Lower lobe of right lung (tissue), 2 donors: ENCODE data around the gene LILRB3. TPM values are rescaled to one million over a fixed set of nuclear protein-coding genes. Genes with fewer than 3 reads are reported as not detected.

Source experiments
- ATAC-seq, 2 donors: fragments of 200-7000 bp; cut with Tn5 transposase; one replicate each; pipeline ENCODE4 v1.9.1; 2020 to 2022; ENCODE audit warnings: mild to moderate bottlenecking in 2 of 2, moderate library complexity in 2 of 2
- DNase-seq: peaks from one replicate; pipeline ENCODE4 v3.0.0-alpha.2; 2020
- H3K27ac ChIP-seq: fragments of 200-600 bp; one replicate; pipeline ENCODE4 v1.8.0; 2022
- H3K27me3 ChIP-seq: fragments of 200-600 bp; one replicate; pipeline ENCODE4 v1.8.0; 2022; ENCODE audit warnings: low read depth
- H3K36me3 ChIP-seq: fragments of 200-600 bp; one replicate; pipeline ENCODE4 v1.8.0; 2022; ENCODE audit warnings: mild to moderate bottlenecking
- H3K4me1 ChIP-seq: fragments of 200-600 bp; one replicate; pipeline ENCODE4 v1.8.0; 2022
- H3K4me3 ChIP-seq: fragments of 200-600 bp; one replicate; pipeline ENCODE4 v1.8.0; 2022; ENCODE audit warnings: mild to moderate bottlenecking
- H3K9me3 ChIP-seq: fragments of 200-600 bp; one replicate; pipeline ENCODE4 v1.8.0; 2022
- intact Hi-C: fragments of 100-400 bp; cut with DNase I; formaldehyde crosslinking; loops from one replicate; pipeline ENCODE4 v1.11.0; 2022
- total RNA-seq: library from RNA; stranded (reverse); fragmentation: NEBNext Ultra II Directional; extraction: Animal tissue kit (Norgen Biotek cat#: 25700); gene quantifications from one replicate; pipeline ENCODE4 v1.2.1, GENCODE V29; 2021
- TF ChIP-seq, protein P1 (sequence below): fragments of 200-600 bp; IDR thresholded peaks from one replicate; pipeline ENCODE4 v1.8.0; 2022; ENCODE audit warnings: antibody characterized with exemption, mild to moderate bottlenecking
- donor health status: DM: no; HTN: yes; CAD: no; lungs with severe emphysema.

The LILRB3 gene
- total RNA-seq, 1 donor from 2014 or later, result 85.6 TPM

DNA sequence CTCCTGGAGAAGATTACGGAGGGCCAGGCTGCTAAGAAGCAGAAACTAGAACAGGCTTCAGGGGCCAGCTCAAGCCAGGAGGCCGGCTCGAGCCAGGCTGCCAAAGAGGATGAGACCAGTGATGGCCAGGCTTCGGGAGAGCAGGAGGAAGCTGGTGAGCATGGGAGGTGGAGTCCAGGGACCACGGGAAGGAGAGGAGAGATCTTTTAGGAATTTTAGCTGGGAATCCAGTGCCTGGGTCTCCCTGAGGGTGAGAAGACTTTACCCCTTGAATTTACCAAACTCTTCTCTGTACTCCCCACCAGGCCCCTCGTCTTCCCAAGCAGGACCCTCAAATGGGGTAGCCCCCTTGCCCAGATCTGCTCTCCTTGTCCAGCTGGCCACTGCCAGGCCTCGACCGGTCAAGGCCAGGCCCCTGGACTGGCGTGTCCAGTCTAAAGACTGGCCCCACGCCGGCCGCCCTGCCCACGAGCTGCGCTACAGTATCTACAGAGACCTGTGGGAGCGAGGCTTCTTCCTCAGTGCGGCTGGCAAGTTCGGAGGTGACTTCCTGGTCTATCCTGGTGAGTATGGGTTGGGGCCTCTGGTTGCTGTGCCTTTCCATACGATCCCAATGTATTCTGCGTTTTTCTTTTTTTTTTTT, 30.9 kb downstream of the LILRB3 start:
- intact Hi-C loops, result no loop called here
- no peak for DNase-seq
- TF ChIP-seq, protein P1, sequence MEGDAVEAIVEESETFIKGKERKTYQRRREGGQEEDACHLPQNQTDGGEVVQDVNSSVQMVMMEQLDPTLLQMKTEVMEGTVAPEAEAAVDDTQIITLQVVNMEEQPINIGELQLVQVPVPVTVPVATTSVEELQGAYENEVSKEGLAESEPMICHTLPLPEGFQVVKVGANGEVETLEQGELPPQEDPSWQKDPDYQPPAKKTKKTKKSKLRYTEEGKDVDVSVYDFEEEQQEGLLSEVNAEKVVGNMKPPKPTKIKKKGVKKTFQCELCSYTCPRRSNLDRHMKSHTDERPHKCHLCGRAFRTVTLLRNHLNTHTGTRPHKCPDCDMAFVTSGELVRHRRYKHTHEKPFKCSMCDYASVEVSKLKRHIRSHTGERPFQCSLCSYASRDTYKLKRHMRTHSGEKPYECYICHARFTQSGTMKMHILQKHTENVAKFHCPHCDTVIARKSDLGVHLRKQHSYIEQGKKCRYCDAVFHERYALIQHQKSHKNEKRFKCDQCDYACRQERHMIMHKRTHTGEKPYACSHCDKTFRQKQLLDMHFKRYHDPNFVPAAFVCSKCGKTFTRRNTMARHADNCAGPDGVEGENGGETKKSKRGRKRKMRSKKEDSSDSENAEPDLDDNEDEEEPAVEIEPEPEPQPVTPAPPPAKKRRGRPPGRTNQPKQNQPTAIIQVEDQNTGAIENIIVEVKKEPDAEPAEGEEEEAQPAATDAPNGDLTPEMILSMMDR, result no peak

DNA sequence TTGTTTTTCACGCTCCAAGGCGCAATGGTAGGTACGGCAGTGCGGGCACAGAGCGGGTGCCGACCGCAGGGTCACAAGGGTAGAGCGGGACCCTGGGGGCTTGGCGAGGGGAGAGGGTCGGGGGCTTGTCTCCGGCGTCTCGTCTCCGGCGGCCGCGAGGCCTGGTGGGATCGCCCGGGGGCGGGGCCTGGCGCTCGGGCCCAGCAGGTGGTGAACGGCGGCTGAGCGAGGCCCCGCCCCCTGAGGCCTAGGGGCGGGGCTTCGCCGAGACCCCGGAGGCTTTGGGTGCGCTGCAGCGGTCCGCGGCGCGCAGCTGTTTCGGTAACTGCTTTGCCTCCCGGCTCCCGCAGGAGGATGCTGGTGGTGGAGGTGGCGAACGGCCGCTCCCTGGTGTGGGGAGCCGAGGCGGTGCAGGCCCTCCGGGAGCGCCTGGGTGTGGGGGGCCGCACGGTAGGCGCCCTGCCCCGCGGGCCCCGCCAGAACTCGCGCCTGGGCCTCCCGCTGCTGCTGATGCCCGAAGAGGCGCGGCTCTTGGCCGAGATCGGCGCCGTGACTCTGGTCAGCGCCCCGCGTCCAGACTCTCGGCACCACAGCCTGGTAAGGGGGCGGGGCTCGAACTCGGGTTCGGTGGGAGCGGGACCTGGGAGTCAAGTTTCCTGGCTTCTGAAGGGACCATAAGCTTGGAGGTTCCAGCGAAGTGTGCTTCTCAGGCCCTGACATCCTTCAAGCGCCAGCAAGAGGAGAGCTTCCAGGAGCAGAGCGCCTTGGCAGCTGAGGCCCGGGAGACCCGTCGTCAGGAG, 31.6 kb downstream of the LILRB3 start, which contains the start of gene TSEN34:
Gene TSEN34 (plus strand): TSS at position 298 of the 800 bp plus-strand sequence. CDS start 57 bp downstream, at position 355.
- Histone ChIP-seq H3K4me1 (peaks cover 20% of the 10 kb centered on the region), H3K4me3 (peak within 1 kb of the TSS; percentile 94), H3K9me3 (no peaks in the 10 kb centered on the region), H3K36me3 (peaks cover 36% of the 10 kb centered on the region), H3K27me3 (no peaks in the 10 kb centered on the region), H3K27ac (peak within 1 kb of the TSS; percentile 92)
- DNase-seq, result peak; percentile 93
- TF ChIP-seq, protein P1, result no peak
- intact Hi-C loops, result no loop called here
- ATAC-seq, result peak; percentile 67 to 68

More for the DNA sequence above, 30.9 kb downstream of the LILRB3 start:
- H3K27ac ChIP-seq, result peak overlapping the region; percentile 92
- peaks cover 36% of the 10 kb centered on the region for H3K36me3 ChIP-seq
- no peak for ATAC-seq
- no peaks in the 10 kb centered on the region for H3K9me3 ChIP-seq
- peaks cover 20% of the 10 kb centered on the region for H3K4me1 ChIP-seq
- H3K27me3 ChIP-seq, result no peaks in the 10 kb centered on the region
- peak overlapping the region; percentile 94 for H3K4me3 ChIP-seq

DNA sequence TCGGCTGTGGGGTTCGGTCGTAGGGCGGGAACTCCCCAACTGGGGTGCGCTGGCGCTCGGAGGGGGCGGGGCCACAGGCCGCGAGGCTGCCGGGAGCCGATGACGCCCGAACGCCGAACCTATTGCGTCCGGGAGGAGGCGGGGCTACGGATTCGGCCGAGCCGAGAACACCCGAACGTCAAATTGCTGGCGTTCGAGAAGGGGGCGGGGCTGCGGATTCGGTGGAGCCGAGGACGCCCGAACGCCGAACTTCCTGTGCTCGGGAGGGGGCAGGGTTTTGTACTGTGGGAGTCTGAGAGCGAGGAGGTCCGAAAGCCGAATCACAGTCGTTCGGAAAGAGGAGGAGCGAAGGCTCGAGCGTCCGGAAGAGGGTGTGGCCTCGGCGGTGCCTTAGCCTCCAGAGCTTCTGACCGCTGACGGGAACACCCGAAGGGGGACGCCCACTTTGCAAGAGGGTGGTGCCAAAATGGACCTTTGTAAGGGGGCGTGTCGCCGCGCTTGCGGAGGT, 32.2 kb downstream of the LILRB3 start:
- intact Hi-C loops, result no loop called here
- Histone ChIP-seq H3K27ac (peak overlapping the region; percentile 92), H3K4me1 (peaks cover 20% of the 10 kb centered on the region), H3K27me3 (no peaks in the 10 kb centered on the region), H3K4me3 (peak overlapping the region; percentile 94), H3K9me3 (no peaks in the 10 kb centered on the region), H3K36me3 (peaks cover 35% of the 10 kb centered on the region)
- peak; percentile 99 for DNase-seq
- TF ChIP-seq, protein P1, result no peak
- ATAC-seq, result peak; percentile 82 to 87

DNA sequence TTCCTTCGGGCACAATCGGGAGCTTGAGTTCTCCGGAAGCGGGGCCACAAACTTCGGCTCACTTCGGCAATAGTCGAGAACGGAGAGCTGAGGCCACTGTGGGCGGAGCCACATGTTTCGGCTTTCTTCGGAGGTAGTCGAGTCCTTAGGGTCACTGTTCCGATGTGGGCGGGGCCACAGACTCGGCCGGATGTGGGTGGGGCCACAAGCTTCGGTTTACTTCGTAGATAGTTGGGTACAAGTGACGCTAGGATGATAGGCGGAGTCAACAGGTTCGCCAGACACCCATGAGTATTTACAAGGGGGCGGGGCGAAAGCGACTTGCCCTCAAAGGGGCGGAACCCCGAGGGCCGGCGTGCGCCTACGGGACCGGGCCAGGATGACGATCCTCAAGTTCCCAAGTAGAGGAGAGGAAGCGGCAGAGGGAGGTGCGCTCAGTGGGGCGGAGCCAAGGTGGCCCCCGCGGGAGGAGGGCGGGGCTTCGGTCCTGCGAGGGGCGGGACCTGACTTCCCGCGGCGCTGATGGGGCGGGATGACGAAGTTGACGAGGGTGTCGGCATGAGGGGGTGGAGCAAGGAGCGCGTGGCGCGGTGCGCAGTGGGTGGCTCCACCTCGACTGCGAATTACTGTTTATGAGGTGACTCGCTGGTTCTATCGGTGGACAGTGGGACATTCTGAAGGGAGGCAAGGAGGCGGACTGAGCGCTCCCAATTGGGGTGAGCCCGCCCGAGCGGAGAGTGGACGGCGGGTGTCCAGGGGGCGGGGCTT, 32.9 kb downstream of the LILRB3 start:
- no peaks in the 10 kb centered on the region for H3K9me3 ChIP-seq
- intact Hi-C loops, result no loop called here
- H3K27ac ChIP-seq, result peak overlapping the region; percentile 92
- H3K4me3 ChIP-seq, result peak overlapping the region; percentile 94
- H3K27me3 ChIP-seq, result no peaks in the 10 kb centered on the region
- DNase-seq (peak; percentile 100), ATAC-seq (peak; percentile 83 to 89)
- TF ChIP-seq, protein P1, result no peak
- peaks cover 20% of the 10 kb centered on the region for H3K4me1 ChIP-seq
- H3K36me3 ChIP-seq, result peaks cover 29% of the 10 kb centered on the region

DNA sequence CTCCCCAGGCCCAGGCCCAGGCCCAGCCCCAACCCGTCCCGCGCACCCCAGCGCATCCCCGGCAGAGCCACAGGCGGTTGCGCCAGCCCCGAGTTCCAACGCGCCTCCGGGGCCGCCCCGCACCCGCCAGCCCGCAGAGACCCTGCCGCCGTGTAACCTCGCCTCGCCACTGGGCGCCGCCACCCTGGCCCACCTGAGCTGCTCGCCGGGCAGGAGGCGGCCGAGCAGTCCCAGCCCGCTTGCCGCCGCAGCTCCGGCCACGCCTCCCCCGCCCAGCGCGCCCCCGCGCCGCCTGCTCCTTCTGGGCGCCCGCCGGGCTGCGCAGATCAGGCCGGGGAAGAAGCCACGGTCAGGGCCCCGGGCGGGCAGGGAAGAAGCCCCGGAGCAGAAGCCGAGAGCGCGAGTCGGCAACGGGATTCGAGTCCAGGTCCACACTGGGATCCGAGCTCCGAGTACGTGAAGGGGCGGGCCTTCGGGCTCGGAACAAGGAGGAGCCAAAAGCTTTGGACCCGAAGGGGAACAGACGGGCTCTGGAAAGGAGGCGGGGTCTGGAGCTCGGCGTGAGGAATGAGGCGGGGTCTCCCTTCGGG, 33.6 kb downstream of the LILRB3 start, which contains the start of gene MBOAT7:
Gene MBOAT7 (minus strand): TSS at position 436 of the 590 bp plus-strand sequence. CDS start 1,072 bp downstream, outside the sequence.
- peak; percentile 3 to 25 for ATAC-seq
- no peaks in the 10 kb centered on the region for H3K27me3 ChIP-seq
- DNase-seq, result no peak
- intact Hi-C loops, result no loop called here
- no peaks in the 10 kb centered on the region for H3K9me3 ChIP-seq
- H3K36me3 ChIP-seq, result peaks cover 23% of the 10 kb centered on the region
- TF ChIP-seq, protein P1, result peak; percentile 43
- H3K4me1 ChIP-seq, result peaks cover 20% of the 10 kb centered on the region
- peak within 1 kb of the TSS; percentile 92 for H3K27ac ChIP-seq
- H3K4me3 ChIP-seq, result peak within 1 kb of the TSS; percentile 94
